H1 (cell line): Measurements from ENCODE around the gene FADS3. TPM values are rescaled to one million over a fixed set of nuclear protein-coding genes. Genes with fewer than 3 reads are reported as not detected.

Experiments used
- CTCF ChIA-PET: fragments of 300-600 bp; sonication (Branson Sonifier 250); formaldehyde crosslinking; loops from one replicate; lab custom pipeline; 2021; ENCODE audit not compliant: partially characterized antibody; lab: Charles Lee
- POLR2A ChIA-PET: fragments of 300-600 bp; sonication (Branson Sonifier 250); formaldehyde crosslinking; loops from one replicate; lab custom pipeline; 2021; ENCODE audit warnings: inconsistent platforms; ENCODE audit not compliant: partially characterized antibody; lab: Charles Lee
- DNase-seq, 2 experiments: peaks; one replicate each; pipeline versions ENCODE4 v3.0.0 to v3.0.0-alpha.2; 2010 to 2022; ENCODE audit warnings: low spot score in 2 of 2, low read depth in 1 of 2, mixed read lengths in 1 of 2
- FAIRE-seq: peaks from 2 replicates; lab custom pipeline; 2011; peaks lifted over from hg19 to GRCh38; lab: Jason Lieb, UNC
- H2AFZ ChIP-seq: 2 replicates; pipeline ENCODE4 v1.8.1; 2012; ENCODE audit warnings: low read length, inconsistent platforms
- H2AK5ac ChIP-seq: 2 replicates; pipeline ENCODE4 v1.6.1; 2013; ENCODE audit warnings: low read depth, low read length
- H2BK120ac ChIP-seq: replicated peaks from 2 replicates; pipeline ENCODE3; 2013; ENCODE audit warnings: low read depth, low read length, inconsistent platforms
- H2BK12ac ChIP-seq: 2 replicates; pipeline ENCODE4 v1.6.1; 2013; ENCODE audit warnings: low read depth, low read length
- H2BK15ac ChIP-seq: 2 replicates; pipeline ENCODE4 v1.6.1; 2013; ENCODE audit warnings: low read length
- H2BK20ac ChIP-seq: 2 replicates; pipeline ENCODE4 v1.6.1; 2013; ENCODE audit warnings: low read length
- H2BK5ac ChIP-seq: 2 replicates; pipeline ENCODE4 v1.6.1; 2013; ENCODE audit warnings: low read depth, low read length
- H3K14ac ChIP-seq: 2 replicates; pipeline ENCODE4 v1.6.1; 2013; ENCODE audit warnings: inconsistent platforms; ENCODE audit not compliant: insufficient read length
- H3K18ac ChIP-seq: 2 replicates; pipeline ENCODE4 v1.6.1; 2013; ENCODE audit warnings: low read length; ENCODE audit errors: extremely low read depth
- H3K23ac ChIP-seq: 2 replicates; pipeline ENCODE4 v1.6.1; 2013; ENCODE audit warnings: inconsistent platforms; ENCODE audit not compliant: insufficient read length
- H3K23me2 ChIP-seq: 2 replicates; pipeline ENCODE4 v1.6.1; 2013; ENCODE audit warnings: low read depth, low read length
- H3K27ac ChIP-seq: 2 replicates; pipeline ENCODE4 v1.6.1; 2011; ENCODE audit warnings: low read depth, low read length, inconsistent platforms
- H3K27me3 ChIP-seq, 4 experiments: replicated peaks in 1 of 4; 1 replicate in 1 of 4; 2 replicates in 3 of 4; pipeline versions ENCODE4 v1.6.1 to v1.8.1; 2011 to 2013; ENCODE audit warnings: low read length in 3 of 4, mild to moderate bottlenecking in 3 of 4, inconsistent platforms in 2 of 4, mixed read lengths in 2 of 4, moderate library complexity in 1 of 4; ENCODE audit not compliant: control insufficient read depth in 3 of 4, insufficient read depth in 3 of 4; ENCODE audit errors: extremely low read depth in 1 of 4
- H3K36me3 ChIP-seq, 4 experiments: 2 replicates each; pipeline versions ENCODE4 v1.6.1 to v1.8.1; 2011 to 2013; ENCODE audit warnings: mild to moderate bottlenecking in 4 of 4, low read length in 3 of 4, moderate library complexity in 2 of 4, control low read depth in 1 of 4, inconsistent platforms in 1 of 4; ENCODE audit not compliant: insufficient read depth in 4 of 4, control insufficient read depth in 2 of 4
- H3K4ac ChIP-seq: replicated peaks from 2 replicates; pipeline ENCODE3; 2013; ENCODE audit warnings: low read length, low read depth, mixed read lengths, inconsistent platforms; ENCODE audit not compliant: insufficient read length
- H3K4me1 ChIP-seq, 4 experiments: replicated peaks in 1 of 4; 1 replicate in 1 of 4; 2 replicates in 3 of 4; pipeline versions ENCODE4 v1.6.1 to v1.8.1; 2011 to 2013; ENCODE audit warnings: low read length in 3 of 4, inconsistent platforms in 2 of 4, mixed read lengths in 1 of 4; ENCODE audit not compliant: insufficient read depth in 4 of 4, control insufficient read depth in 3 of 4
- H3K4me2 ChIP-seq, 2 experiments: 2 replicates each; pipeline versions ENCODE4 v1.6.1 to v1.8.1; 2011 to 2013; ENCODE audit warnings: low read depth in 2 of 2, low read length in 2 of 2, control low read depth in 1 of 2, inconsistent platforms in 1 of 2, mild to moderate bottlenecking in 1 of 2; ENCODE audit not compliant: insufficient read depth in 1 of 2
- H3K4me3 ChIP-seq, 4 experiments: fragments of 200-600, 300-600 bp in 1 of 4; sonication (generic), shearing (Covaris generic), sonication (Bioruptor Twin) in 1 of 4; 2 replicates each; pipeline versions ENCODE4 v1.5.1 to v1.8.1; 2011 to 2016; ENCODE audit warnings: low read length in 4 of 4, low read depth in 3 of 4, control low read depth in 2 of 4, inconsistent platforms in 2 of 4, mild to moderate bottlenecking in 2 of 4, mixed read lengths in 1 of 4, moderate library complexity in 1 of 4; ENCODE audit not compliant: insufficient read depth in 2 of 4; ENCODE audit errors: extremely low read depth in 1 of 4
- H3K56ac ChIP-seq: replicated peaks from 2 replicates; pipeline ENCODE3; 2013; ENCODE audit warnings: low read depth, mild to moderate bottlenecking, mixed read lengths, low read length, inconsistent platforms; ENCODE audit not compliant: insufficient read length
- H3K79me1 ChIP-seq: 2 replicates; pipeline ENCODE4 v1.6.1; 2013; ENCODE audit warnings: low read depth, low read length, control low read depth
- H3K79me2 ChIP-seq, 2 experiments: 2 replicates each; pipeline versions ENCODE4 v1.6.1 to v1.8.1; 2012 to 2013; ENCODE audit warnings: low read length in 2 of 2, mild to moderate bottlenecking in 2 of 2, inconsistent platforms in 1 of 2; ENCODE audit not compliant: insufficient read depth in 2 of 2, control insufficient read depth in 1 of 2
- H3K9ac ChIP-seq, 4 experiments: replicated peaks in 1 of 4; 1 replicate in 1 of 4; 2 replicates in 3 of 4; pipeline versions ENCODE4 v1.6.1 to v1.8.1; 2011 to 2013; ENCODE audit warnings: low read depth in 3 of 4, low read length in 3 of 4, control low read depth in 2 of 4, mild to moderate bottlenecking in 2 of 4, moderate library complexity in 2 of 4, inconsistent platforms in 1 of 4; ENCODE audit errors: extremely low read depth in 1 of 4
- H3K9me3 ChIP-seq, 2 experiments: 2 replicates each; pipeline versions ENCODE4 v1.6.1 to v1.8.1; 2012 to 2013; ENCODE audit warnings: mild to moderate bottlenecking in 2 of 2, moderate library complexity in 2 of 2, control low read depth in 1 of 2, inconsistent platforms in 1 of 2, low read depth in 1 of 2, low read length in 1 of 2, mixed read lengths in 1 of 2; ENCODE audit not compliant: insufficient read depth in 2 of 2
- H4K20me1 ChIP-seq, 2 experiments: replicated peaks in 1 of 2; 2 replicates each; pipeline versions ENCODE3 to v1.8.1; 2011 to 2013; ENCODE audit warnings: inconsistent platforms in 2 of 2, low read length in 2 of 2, mild to moderate bottlenecking in 1 of 2; ENCODE audit not compliant: insufficient read depth in 2 of 2, control insufficient read depth in 1 of 2
- H4K5ac ChIP-seq: 2 replicates; pipeline ENCODE4 v1.6.1; 2013; ENCODE audit warnings: low read length, low read depth, mixed read lengths, inconsistent platforms; ENCODE audit not compliant: insufficient read length
- H4K8ac ChIP-seq: 2 replicates; pipeline ENCODE4 v1.8.0; 2013; ENCODE audit warnings: mild to moderate bottlenecking, moderate library complexity, low read length, inconsistent platforms; ENCODE audit not compliant: insufficient read depth; ENCODE audit errors: extremely low read depth
- H4K91ac ChIP-seq: replicated peaks from 2 replicates; pipeline ENCODE3; 2013; ENCODE audit warnings: low read length, mixed read lengths, inconsistent platforms; ENCODE audit not compliant: insufficient read length
- PHF8 ChIP-seq: fragments of 200-600 bp; sonication (generic); conservative IDR thresholded peaks from 2 replicates; pipeline ENCODE4 v1.7.1; 2012; ENCODE audit warnings: low read depth, mild to moderate bottlenecking, inconsistent platforms, low read length, moderate library complexity
- WGBS, 2 experiments: shearing (Covaris generic) in 1 of 2; methylation state at CpG; one replicate each; pipeline versions ENCODE4 v1.1.6 to v1.1.7; 2013 to 2015; ENCODE audit warnings: low lambda C conversion rate in 2 of 2, mixed read lengths in 2 of 2, inconsistent platforms in 1 of 2, low coverage in 1 of 2, missing lambda C conversion rate in 1 of 2; ENCODE audit not compliant: insufficient replicate concordance in 2 of 2, insufficient coverage in 1 of 2, insufficient read length in 1 of 2; ENCODE audit errors: extremely low coverage in 1 of 2, missing lambda C conversion rate in 1 of 2; 5-methylcytosine and 5-hydroxymethylcytosine counted together
- polyA plus RNA-seq, 7 experiments: library from polyadenylated mRNA; depleted of rRNA in 3 of 7; stranded (reverse) in 5 of 7; unstranded in 2 of 7; fragments of >200 nt in 5 of 7; fragments of 200-250 nt in 2 of 7; gene quantifications; 1 replicate in 5 of 7; 2 replicates in 1 of 7; 4 replicates in 1 of 7; pipeline versions ENCODE4 v1.2.1 to v1.2.3, GENCODE V29; 2011 to 2013; ENCODE audit warnings: missing spikeins in 2 of 7, mixed read lengths in 2 of 7
- total RNA-seq: library from RNA; stranded (reverse); fragmentation: NEBNext Ultra II Directional; extraction: Animal tissue kit (Norgen Biotek cat#: 25700); gene quantifications from 2 replicates; pipeline ENCODE4 v1.2.1, GENCODE V29; 2021

Gene FADS3
- total and polyA plus RNA-seq, 2 of the 8 experiments (the other 6 are each of a cell fraction or from before 2014, with no cell fraction given), result 43.8 to 76.3 TPM

DNA sequence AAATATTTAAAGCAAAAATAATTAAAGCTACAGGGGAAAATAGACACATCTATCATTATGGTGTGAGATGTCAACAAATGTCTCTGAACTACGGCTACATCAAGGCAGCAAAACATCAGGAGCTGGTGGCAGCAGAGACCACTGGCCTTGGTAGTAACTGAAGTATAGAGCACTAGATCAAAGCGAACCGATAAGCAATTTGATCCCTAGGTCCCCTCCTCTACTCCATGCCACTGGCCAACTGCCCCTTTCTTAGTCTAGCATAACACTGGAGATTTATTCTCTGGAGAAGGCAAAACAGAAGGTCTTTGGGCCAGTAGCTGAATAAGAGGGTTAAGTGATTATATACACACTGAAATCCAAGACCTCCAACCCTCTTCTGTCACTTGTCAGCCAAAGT, 39.6 kb upstream of the FADS3 start:
- H3K4me3 ChIP-seq, result no peak overlapping the region
- H3K4me2 ChIP-seq, result no peak overlapping the region
- H4K20me1 ChIP-seq, result no peaks in the 10 kb centered on the region
- no peaks in the 10 kb centered on the region for H3K27me3 ChIP-seq
- no peaks in the 10 kb centered on the region for H3K23me2 ChIP-seq
- no peaks in the 10 kb centered on the region for H3K79me1 ChIP-seq
- H3K14ac ChIP-seq, result no peak overlapping the region
- ChIA-PET POLR2A (interaction anchor here (0.7 kb wide), 1 partner anchor 16 kb away, joined by 4 read pairs; no protein-coding TSS in a partner anchor), CTCF (interaction anchor here (1.0 to 6.0 kb wide), 3 partner anchors 16 to 151 kb away, joined by 4 to 70 read pairs (median 45); no protein-coding TSS in a partner anchor)
- H2AK5ac ChIP-seq, result no peak overlapping the region
- H4K91ac ChIP-seq, result no peak overlapping the region
- FAIRE-seq, result no peak
- no peak overlapping the region for H3K27ac ChIP-seq
- H2BK120ac ChIP-seq, result no peak overlapping the region
- no peak overlapping the region for H2BK20ac ChIP-seq
- H4K8ac ChIP-seq, result no peak overlapping the region
- no peak overlapping the region for H2BK12ac ChIP-seq
- H3K4ac ChIP-seq, result no peak overlapping the region
- WGBS, 2 experiments, result 91% methylated on average over 3 of the region's 3 CpGs; no CpG with 5 or more reads in 1 of the 2 experiments
- H3K36me3 ChIP-seq, result no peaks in the 10 kb centered on the region
- H3K18ac ChIP-seq, result no peak overlapping the region
- no peak overlapping the region for H3K23ac ChIP-seq
- H4K5ac ChIP-seq, result no peak overlapping the region
- no peak overlapping the region for H2BK5ac ChIP-seq
- H3K56ac ChIP-seq, result no peak overlapping the region
- H2AFZ ChIP-seq, result no peak overlapping the region
- H3K9me3 ChIP-seq, result 0 out of 4 replicates have a peak, but pooled peaks cover 3 to 5% of the 10 kb centered on the region in 2 experiments
- H3K79me2 ChIP-seq, result no peaks in the 10 kb centered on the region
- peaks cover 0 to 5% (median 0%) of the 10 kb centered on the region in 4 experiments; a peak in 1 of 7 replicates for H3K4me1 ChIP-seq
- no peak overlapping the region for H2BK15ac ChIP-seq
- no peak overlapping the region for H3K9ac ChIP-seq
- no peak for DNase-seq
- TF ChIP-seq PHF8, result no peak
